Omental fat pad (tissue), 4 donors: ENCODE results near the gene ATRIP. TPM values are rescaled to one million over a fixed set of nuclear protein-coding genes. Genes with fewer than 3 reads are reported as not detected.

Source experiments
- ATAC-seq: fragments of 150-250 bp; one replicate; pipeline ENCODE4 v1.9.1; 2016; ENCODE audit warnings: mild to moderate bottlenecking, moderate library complexity; ENCODE audit not compliant: low FRiP score
- DNase-seq: peaks from one replicate; pipeline ENCODE4 v3.0.0-alpha.2; 2019; ENCODE audit warnings: low spot score
- CTCF ChIP-seq, 3 donors: fragments of 450-650 bp; IDR thresholded peaks; one replicate each; pipeline ENCODE4 v1.5.1; 2016 to 2017; ENCODE audit warnings: antibody characterized with exemption in 3 of 3, mild to moderate bottlenecking in 3 of 3, moderate library complexity in 2 of 3
- total RNA-seq, 4 donors: library from RNA; depleted of rRNA; stranded (reverse); fragments of >200 nt; gene quantifications; one replicate each; pipeline ENCODE4 v1.1.0, GENCODE V29; 2016

ATRIP gene
- total RNA-seq, 4 donors from 2014 or later: 4.0 to 6.5 (median 5.5) TPM

GRCh38 chr3:48505146-48505545 lies 58.6 kb downstream of the ATRIP start:
- no peak for DNase-seq
- TF ChIP-seq CTCF (IDR thresholded peaks at IDR 0.05): no peak

GRCh38 chr3:48505968-48506504 lies 59.5 kb downstream of the ATRIP start:
- no peak for TF ChIP-seq CTCF (IDR thresholded peaks at IDR 0.05)

More at GRCh38 chr3:48505146-48505545, 58.6 kb downstream of the ATRIP start:
- no peak for ATAC-seq

GRCh38 chr3:48507256-48508061 lies 60.9 kb downstream of the ATRIP start:
- ATAC-seq (peak; percentile 46), DNase-seq (no peak)
- no peak for TF ChIP-seq CTCF (IDR thresholded peaks at IDR 0.05)

More at GRCh38 chr3:48505968-48506504, 59.5 kb downstream of the ATRIP start:
- ATAC-seq (no peak), DNase-seq (no peak)

- ATAC-seq (no peak), DNase-seq (no peak)
- no peak for TF ChIP-seq CTCF (IDR thresholded peaks at IDR 0.05)
These were observed 65.0 kb downstream of the ATRIP start for GRCh38 chr3:48511551-48511950.

GRCh38 chr3:48514431-48515227 lies 68.1 kb downstream of the ATRIP start:
- no peak for DNase-seq
- no peak for ATAC-seq
- no peak for TF ChIP-seq CTCF (IDR thresholded peaks at IDR 0.05)

Other genes starting within 250 kb of the ATRIP start
- gene CAMP, start 223.2 kb upstream of the ATRIP start, total RNA-seq: 1 to 10 TPM in 1 of 4 donors, not detected in 3; 8.7 TPM
- gene ZNF589, start 205.6 kb upstream of the ATRIP start, total RNA-seq: 10 to 100 TPM in 1 of 4 donors, 1 to 10 TPM in 3; 5.0 to 18.6 (median 7.7) TPM
- gene NME6, start 145.4 kb upstream of the ATRIP start, total RNA-seq: 10 to 100 TPM; 21.0 to 37.5 (median 25.2) TPM
- gene SPINK8, start 113.1 kb upstream of the ATRIP start, total RNA-seq: not detected
- not detected for gene FBXW12, start 74.5 kb upstream of the ATRIP start, total RNA-seq
- gene PLXNB1, start 16.7 kb upstream of the ATRIP start, total RNA-seq: 10 to 100 TPM; 66.7 to 91.3 (median 77.1) TPM
- gene CCDC51, start 6.6 kb upstream of the ATRIP start, total RNA-seq: 10 to 100 TPM; 11.6 to 15.1 (median 13.6) TPM
- gene TMA7, start 6.5 kb upstream of the ATRIP start, total RNA-seq: 100 to 1,000 TPM; 239 to 266 (median 255) TPM
- 100 to 1,000 TPM in 3 of 4 donors, 10 to 100 TPM in 1; 99.5 to 120 (median 118) TPM for gene SHISA5, start 57.4 kb downstream of the ATRIP start, total RNA-seq
- gene PFKFB4, start 110.1 kb downstream of the ATRIP start, total RNA-seq: 10 to 100 TPM in 1 of 4 donors, 1 to 10 TPM in 3; 1.9 to 16.2 (median 3.2) TPM
- under 1 TPM in 1 of 4 donors, not detected in 3; 0.28 TPM for gene UCN2, start 117.0 kb downstream of the ATRIP start, total RNA-seq
- 1 to 10 TPM in 3 of 4 donors, under 1 TPM in 1; 0.31 to 2.2 (median 1.9) TPM for gene COL7A1, start 148.6 kb downstream of the ATRIP start, total RNA-seq
- 100 to 1,000 TPM; 207 to 282 (median 254) TPM for gene UQCRC1, start 162.9 kb downstream of the ATRIP start, total RNA-seq
- not detected for gene TMEM89, start 175.0 kb downstream of the ATRIP start, total RNA-seq
- gene SLC26A6, start 188.7 kb downstream of the ATRIP start, total RNA-seq: 10 to 100 TPM in 3 of 4 donors, 1 to 10 TPM in 1; 9.9 to 17.8 (median 14.6) TPM
- 1 to 10 TPM in 2 of 4 donors, under 1 TPM in 2; 0.48 to 2.2 (median 1.1) TPM for gene CELSR3, start 216.1 kb downstream of the ATRIP start, total RNA-seq
- gene NCKIPSD, start 239.2 kb downstream of the ATRIP start, total RNA-seq: 10 to 100 TPM; 18.9 to 60.2 (median 39.9) TPM